K562 treated with DMSO at 1 percent for 12 hours (cell line): ENCODE results near the gene ASXL3. TPM values are rescaled to one million over a fixed set of nuclear protein-coding genes. Genes with fewer than 3 reads are reported as not detected.

Source experiments
- total RNA-seq: library from RNA; unstranded; fragments of 300-600 nt; gene quantifications from 2 replicates; pipeline ENCODE4 v1.2.3, GENCODE V29; 2022; ENCODE audit not compliant: insufficient read depth

ASXL3 gene
- total RNA-seq, result not detected in 2 replicates

GRCh38 chr18:33577685-33578517, at the start of gene ASXL3:
TSS of gene ASXL3 (plus strand) at chr18:33578219. CDS start at chr18:33578632, 413 bp downstream.

Other genes with a start within 250 kb of the ASXL3 start
- gene CCDC178, start 137.5 kb upstream of the ASXL3 start, total RNA-seq, result not detected in 2 replicates